ENCODE results near the gene HSP90B1.

- TF ChIP-seq CTCF (conservative IDR thresholded peaks at IDR 0.05) (no peak), EZH2 (IDR thresholded peaks at IDR 0.05; ENCODE audit: low read depth) (no peak)
Measured at GRCh38 chr12:103965255-103965589, 35.0 kb downstream of the HSP90B1 start.
